Epithelial cell of esophagus (primary cell): ENCODE results near the gene MOB3B.

Source experiments
- DNase-seq: peaks from one replicate; pipeline ENCODE4 v3.0.0; 2010; ENCODE audit warnings: low read depth
- H3K4me3 ChIP-seq: 2 replicates; pipeline ENCODE4 v1.5.1; 2011; ENCODE audit warnings: mild to moderate bottlenecking, low read length, control low read depth
- CTCF ChIP-seq: IDR thresholded peaks from 2 replicates; pipeline ENCODE4 v1.5.1; 2011; ENCODE audit warnings: low read depth, mild to moderate bottlenecking, low read length, control low read depth, inconsistent platforms; ENCODE audit not compliant: insufficient read depth; ENCODE audit errors: missing control alignments

The MOB3B gene

GRCh38 chr9:27442464-27442863 is 87.2 kb downstream of the MOB3B start:
- TF ChIP-seq CTCF, result no peak
- no peak for DNase-seq
- no peak overlapping the region for H3K4me3 ChIP-seq

- no peak for DNase-seq
- H3K4me3 ChIP-seq, result no peak overlapping the region
- no peak for TF ChIP-seq CTCF
Measured at GRCh38 chr9:27441741-27442070, 87.9 kb downstream of the MOB3B start.

- TF ChIP-seq CTCF, result no peak
- no peak for DNase-seq
Measured at GRCh38 chr9:27440888-27441740, 88.5 kb downstream of the MOB3B start.

GRCh38 chr9:27438522-27438921 is 91.1 kb downstream of the MOB3B start:
- H3K4me3 ChIP-seq, result no peak overlapping the region
- TF ChIP-seq CTCF, result no peak
- DNase-seq, result no peak

More at GRCh38 chr9:27440888-27441740, 88.5 kb downstream of the MOB3B start:
- H3K4me3 ChIP-seq, result no peak overlapping the region

- peak; percentile 36 for DNase-seq
- no peak overlapping the region for H3K4me3 ChIP-seq
- TF ChIP-seq CTCF, result no peak
Measured at GRCh38 chr9:27437652-27438373, 91.8 kb downstream of the MOB3B start.

- TF ChIP-seq CTCF, result no peak
- no peak overlapping the region for H3K4me3 ChIP-seq
- DNase-seq, result peak; percentile 92
Measured at GRCh38 chr9:27436234-27436633, 93.4 kb downstream of the MOB3B start.
